NCI-H1930 (cell line): Measurements from ENCODE around the gene ZNF296.
A peak's percentile ranks its signal among the peaks of the same experiment; 100 is the strongest.

Experiments
- DNase-seq, 2 experiments: peaks; one replicate each; lab custom pipeline; 2025; lab: John Stamatoyannopoulos, UW

The ZNF296 gene

GRCh38 chr19:45057444-45057843 is 18.8 kb downstream of the ZNF296 start:
- no peak for DNase-seq

GRCh38 chr19:45056831-45057230 is 19.4 kb downstream of the ZNF296 start:
- no peak for DNase-seq

- no peak for DNase-seq
Measured at GRCh38 chr19:45051929-45052579, 24.2 kb downstream of the ZNF296 start.

- DNase-seq: no peak
Measured at GRCh38 chr19:45050036-45050435, 26.2 kb downstream of the ZNF296 start.

GRCh38 chr19:45049073-45049736 is 27.1 kb downstream of the ZNF296 start:
- DNase-seq: no peak

- no peak for DNase-seq
Measured at GRCh38 chr19:45047188-45047797, 29.0 kb downstream of the ZNF296 start.

GRCh38 chr19:45046355-45046754 is 29.9 kb downstream of the ZNF296 start:
- DNase-seq: no peak

GRCh38 chr19:45045671-45046353 is 30.5 kb downstream of the ZNF296 start:
- DNase-seq: no peak

- DNase-seq: no peak
Measured at GRCh38 chr19:45041125-45041524, 35.2 kb downstream of the ZNF296 start.

GRCh38 chr19:45040059-45040771 is 36.1 kb downstream of the ZNF296 start:
- DNase-seq: no peak

GRCh38 chr19:45038931-45039893 is 37.1 kb downstream of the ZNF296 start, which contains the start of gene CLASRP:
CLASRP (plus strand) TSS chr19:45039045; CDS start chr19:45040213, 1,168 bp downstream.
- DNase-seq: peak; percentile 88 to 90

- no peak for DNase-seq
Measured at GRCh38 chr19:45037393-45038169, 38.7 kb downstream of the ZNF296 start.

- no peak for DNase-seq
Measured at GRCh38 chr19:45035755-45036154, 40.5 kb downstream of the ZNF296 start.

- DNase-seq: no peak
Measured at GRCh38 chr19:45032421-45032820, 43.9 kb downstream of the ZNF296 start.

- DNase-seq: no peak
Measured at GRCh38 chr19:45030825-45031224, 45.5 kb downstream of the ZNF296 start.

GRCh38 chr19:45027371-45027770 is 48.9 kb downstream of the ZNF296 start:
- DNase-seq: no peak

GRCh38 chr19:45025264-45025663 is 51.0 kb downstream of the ZNF296 start:
- no peak for DNase-seq

- DNase-seq: no peak
Measured at GRCh38 chr19:45023048-45023447, 53.2 kb downstream of the ZNF296 start.

GRCh38 chr19:45021971-45022370 is 54.3 kb downstream of the ZNF296 start:
- DNase-seq: no peak
